ENCODE measurements around the gene SLC25A51. TPM values are rescaled to one million over a fixed set of nuclear protein-coding genes. Genes with fewer than 3 reads are reported as not detected.

The SLC25A51 gene
- polyA plus RNA-seq, 1 donor from 2014 or later, result 26.8 TPM

- Histone ChIP-seq H3K9me2 (ENCODE audit: insufficient read depth, low read length) (no peaks in the 10 kb centered on the region), H4K20me1 (ENCODE audit: insufficient read depth) (no peaks in the 10 kb centered on the region), H3K27ac (ENCODE audit: low read length) (no peak overlapping the region), H3K9ac (ENCODE audit: low read length) (no peak overlapping the region), H3K79me2 (replicated peaks; ENCODE audit: insufficient read depth, low read length) (peaks cover 20% of the 10 kb centered on the region), H3K36me3 (ENCODE audit: insufficient read depth, low read length) (no peaks in the 10 kb centered on the region), H2AFZ (ENCODE audit: low read depth, low read length) (no peak overlapping the region), H3K27me3 (ENCODE audit: insufficient read depth, low read depth, low read length) (no peaks in the 10 kb centered on the region), H3K9me3 (ENCODE audit: low read length) (no peaks in the 10 kb centered on the region), H3F3A (ENCODE audit: insufficient read depth, low read length, poor library complexity, severe bottlenecking) (peaks cover 5% of the 10 kb centered on the region), H3K4me3 (ENCODE audit: low read length) (no peak overlapping the region), H3K4me2 (ENCODE audit: low read length) (no peak overlapping the region)
- no peak for TF ChIP-seq EP300 (conservative IDR thresholded peaks at IDR 0.05; ENCODE audit: poor library complexity, severe bottlenecking)
- TF ChIP-seq REST (IDR thresholded peaks at IDR 0.05; ENCODE audit: borderline replicate concordance), result no peak
- no peak for TF ChIP-seq SMC3 (conservative IDR thresholded peaks at IDR 0.05; ENCODE audit: poor library complexity)
- no peak for TF ChIP-seq RAD21 (conservative IDR thresholded peaks at IDR 0.05)
- TF ChIP-seq MXI1 (conservative IDR thresholded peaks at IDR 0.05; ENCODE audit: poor library complexity, severe bottlenecking), result no peak
- TF ChIP-seq TAF1 (IDR thresholded peaks at IDR 0.05; ENCODE audit: low read depth), result no peak
- no peak for TF ChIP-seq POLR2AphosphoS5 (IDR thresholded peaks at IDR 0.05)
- TF ChIP-seq CTCF (IDR thresholded peaks at IDR 0.05; ENCODE audit: poor library complexity, severe bottlenecking), result no peak
- no peak for TF ChIP-seq EZH2 (IDR thresholded peaks at IDR 0.05; ENCODE audit: borderline replicate concordance, insufficient read depth, low read length, poor library complexity, severe bottlenecking)
These were observed 22.1 kb upstream of the SLC25A51 start for GRCh38 chr9:37925786-37926736.

- no peaks in the 10 kb centered on the region for H3K27me3 ChIP-seq (ENCODE audit: insufficient read depth, low read depth, low read length)
- H3K4me2 ChIP-seq (ENCODE audit: low read length), result no peak overlapping the region
- peak overlapping the region; percentile 67 for H3K27ac ChIP-seq (ENCODE audit: low read length)
- no peak for TF ChIP-seq CTCF (IDR thresholded peaks at IDR 0.05; ENCODE audit: poor library complexity, severe bottlenecking)
- TF ChIP-seq SMC3 (conservative IDR thresholded peaks at IDR 0.05; ENCODE audit: poor library complexity), result no peak
- no peak for TF ChIP-seq MXI1 (conservative IDR thresholded peaks at IDR 0.05; ENCODE audit: poor library complexity, severe bottlenecking)
- TF ChIP-seq EZH2 (IDR thresholded peaks at IDR 0.05; ENCODE audit: borderline replicate concordance, insufficient read depth, low read length, poor library complexity, severe bottlenecking), result no peak
- no peak for TF ChIP-seq TAF1 (IDR thresholded peaks at IDR 0.05; ENCODE audit: low read depth)
- TF ChIP-seq RAD21 (conservative IDR thresholded peaks at IDR 0.05), result no peak
- TF ChIP-seq REST (IDR thresholded peaks at IDR 0.05; ENCODE audit: borderline replicate concordance), result no peak
- TF ChIP-seq POLR2AphosphoS5 (IDR thresholded peaks at IDR 0.05), result no peak
- no peak for TF ChIP-seq EP300 (conservative IDR thresholded peaks at IDR 0.05; ENCODE audit: poor library complexity, severe bottlenecking)
- peaks cover 13% of the 10 kb centered on the region for H3K79me2 ChIP-seq (replicated peaks; ENCODE audit: insufficient read depth, low read length)
- H4K20me1 ChIP-seq (ENCODE audit: insufficient read depth), result no peaks in the 10 kb centered on the region
- no peak overlapping the region for H3K9ac ChIP-seq (ENCODE audit: low read length)
- no peaks in the 10 kb centered on the region for H3K36me3 ChIP-seq (ENCODE audit: insufficient read depth, low read length)
- peaks cover 5% of the 10 kb centered on the region for H3F3A ChIP-seq (ENCODE audit: insufficient read depth, low read length, poor library complexity, severe bottlenecking)
- peak overlapping the region; percentile 42 for H3K4me3 ChIP-seq (ENCODE audit: low read length)
- no peak overlapping the region for H2AFZ ChIP-seq (ENCODE audit: low read depth, low read length)
- no peaks in the 10 kb centered on the region for H3K9me2 ChIP-seq (ENCODE audit: insufficient read depth, low read length)
- no peaks in the 10 kb centered on the region for H3K9me3 ChIP-seq (ENCODE audit: low read length)
These were observed 21.1 kb upstream of the SLC25A51 start for GRCh38 chr9:37925006-37925405.
